ENCODE data around the gene LRRC53.

GRCh38 chr1:74430342-74430934 lies 82.0 kb downstream of the LRRC53 start:
- TF ChIP-seq POLR2AphosphoS5 (IDR thresholded peaks at IDR 0.05; ENCODE audit: low read depth, low read length) (no peak), SIN3A (IDR thresholded peaks at IDR 0.05; ENCODE audit: borderline replicate concordance, insufficient read depth, low read depth, low read length) (no peak), TCF7L2 (IDR thresholded peaks at IDR 0.05; ENCODE audit: low read depth, low read length) (no peak)
- TF ChIP-seq, protein P1, sequence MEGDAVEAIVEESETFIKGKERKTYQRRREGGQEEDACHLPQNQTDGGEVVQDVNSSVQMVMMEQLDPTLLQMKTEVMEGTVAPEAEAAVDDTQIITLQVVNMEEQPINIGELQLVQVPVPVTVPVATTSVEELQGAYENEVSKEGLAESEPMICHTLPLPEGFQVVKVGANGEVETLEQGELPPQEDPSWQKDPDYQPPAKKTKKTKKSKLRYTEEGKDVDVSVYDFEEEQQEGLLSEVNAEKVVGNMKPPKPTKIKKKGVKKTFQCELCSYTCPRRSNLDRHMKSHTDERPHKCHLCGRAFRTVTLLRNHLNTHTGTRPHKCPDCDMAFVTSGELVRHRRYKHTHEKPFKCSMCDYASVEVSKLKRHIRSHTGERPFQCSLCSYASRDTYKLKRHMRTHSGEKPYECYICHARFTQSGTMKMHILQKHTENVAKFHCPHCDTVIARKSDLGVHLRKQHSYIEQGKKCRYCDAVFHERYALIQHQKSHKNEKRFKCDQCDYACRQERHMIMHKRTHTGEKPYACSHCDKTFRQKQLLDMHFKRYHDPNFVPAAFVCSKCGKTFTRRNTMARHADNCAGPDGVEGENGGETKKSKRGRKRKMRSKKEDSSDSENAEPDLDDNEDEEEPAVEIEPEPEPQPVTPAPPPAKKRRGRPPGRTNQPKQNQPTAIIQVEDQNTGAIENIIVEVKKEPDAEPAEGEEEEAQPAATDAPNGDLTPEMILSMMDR (IDR thresholded peaks at IDR 0.05): no peak
- TF ChIP-seq, protein P2, sequence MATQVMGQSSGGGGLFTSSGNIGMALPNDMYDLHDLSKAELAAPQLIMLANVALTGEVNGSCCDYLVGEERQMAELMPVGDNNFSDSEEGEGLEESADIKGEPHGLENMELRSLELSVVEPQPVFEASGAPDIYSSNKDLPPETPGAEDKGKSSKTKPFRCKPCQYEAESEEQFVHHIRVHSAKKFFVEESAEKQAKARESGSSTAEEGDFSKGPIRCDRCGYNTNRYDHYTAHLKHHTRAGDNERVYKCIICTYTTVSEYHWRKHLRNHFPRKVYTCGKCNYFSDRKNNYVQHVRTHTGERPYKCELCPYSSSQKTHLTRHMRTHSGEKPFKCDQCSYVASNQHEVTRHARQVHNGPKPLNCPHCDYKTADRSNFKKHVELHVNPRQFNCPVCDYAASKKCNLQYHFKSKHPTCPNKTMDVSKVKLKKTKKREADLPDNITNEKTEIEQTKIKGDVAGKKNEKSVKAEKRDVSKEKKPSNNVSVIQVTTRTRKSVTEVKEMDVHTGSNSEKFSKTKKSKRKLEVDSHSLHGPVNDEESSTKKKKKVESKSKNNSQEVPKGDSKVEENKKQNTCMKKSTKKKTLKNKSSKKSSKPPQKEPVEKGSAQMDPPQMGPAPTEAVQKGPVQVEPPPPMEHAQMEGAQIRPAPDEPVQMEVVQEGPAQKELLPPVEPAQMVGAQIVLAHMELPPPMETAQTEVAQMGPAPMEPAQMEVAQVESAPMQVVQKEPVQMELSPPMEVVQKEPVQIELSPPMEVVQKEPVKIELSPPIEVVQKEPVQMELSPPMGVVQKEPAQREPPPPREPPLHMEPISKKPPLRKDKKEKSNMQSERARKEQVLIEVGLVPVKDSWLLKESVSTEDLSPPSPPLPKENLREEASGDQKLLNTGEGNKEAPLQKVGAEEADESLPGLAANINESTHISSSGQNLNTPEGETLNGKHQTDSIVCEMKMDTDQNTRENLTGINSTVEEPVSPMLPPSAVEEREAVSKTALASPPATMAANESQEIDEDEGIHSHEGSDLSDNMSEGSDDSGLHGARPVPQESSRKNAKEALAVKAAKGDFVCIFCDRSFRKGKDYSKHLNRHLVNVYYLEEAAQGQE (IDR thresholded peaks at IDR 0.05; ENCODE audit: insufficient read depth in 1 of 2, low read depth in 2 of 2, low read length in 1 of 2): no peak
